ENCODE results near the gene CRYBA4.

Gene CRYBA4

DNA sequence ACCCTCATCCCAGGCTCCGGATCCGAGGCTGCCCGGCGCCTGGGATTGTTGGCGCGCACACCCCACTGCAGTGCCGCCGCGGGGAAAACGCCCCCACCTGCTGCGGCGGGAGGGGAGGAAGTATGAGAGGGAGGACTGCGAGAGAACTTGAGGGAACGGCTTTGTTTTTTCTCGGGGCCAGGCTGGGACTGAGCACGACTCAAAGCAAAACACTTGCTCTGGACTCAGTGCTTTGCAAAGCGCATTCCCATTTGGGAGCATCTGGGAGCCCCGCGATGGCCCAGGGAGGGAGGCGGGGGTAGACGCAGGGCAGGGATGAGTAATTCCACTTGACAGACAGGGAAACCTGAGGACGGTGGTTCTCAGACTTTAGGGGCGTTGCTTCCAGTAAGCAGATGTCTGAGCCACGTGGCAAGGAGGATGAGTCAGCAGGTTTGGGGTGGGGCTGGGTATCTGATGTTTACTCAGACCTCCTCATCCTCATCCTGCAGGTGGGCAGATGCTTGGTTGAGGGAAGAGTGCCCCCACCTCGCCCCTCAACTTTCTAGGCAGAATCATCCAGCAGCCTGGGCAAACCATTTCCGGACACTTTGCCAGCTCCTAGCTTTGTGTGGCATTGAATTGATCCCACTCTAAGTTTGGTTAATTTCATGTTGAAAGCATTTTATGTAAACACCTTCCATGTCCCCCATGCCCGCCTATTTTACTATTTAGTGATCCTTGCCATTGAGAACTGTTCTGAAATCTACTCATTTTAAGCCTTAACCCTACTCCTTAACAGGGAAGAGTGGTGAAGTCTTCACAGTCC, 37.1 kb downstream of the CRYBA4 start:
- peak overlapping the region; percentile 29 for H3K4me3 ChIP-seq (ENCODE audit: control insufficient read depth, low read depth, low read length)

DNA sequence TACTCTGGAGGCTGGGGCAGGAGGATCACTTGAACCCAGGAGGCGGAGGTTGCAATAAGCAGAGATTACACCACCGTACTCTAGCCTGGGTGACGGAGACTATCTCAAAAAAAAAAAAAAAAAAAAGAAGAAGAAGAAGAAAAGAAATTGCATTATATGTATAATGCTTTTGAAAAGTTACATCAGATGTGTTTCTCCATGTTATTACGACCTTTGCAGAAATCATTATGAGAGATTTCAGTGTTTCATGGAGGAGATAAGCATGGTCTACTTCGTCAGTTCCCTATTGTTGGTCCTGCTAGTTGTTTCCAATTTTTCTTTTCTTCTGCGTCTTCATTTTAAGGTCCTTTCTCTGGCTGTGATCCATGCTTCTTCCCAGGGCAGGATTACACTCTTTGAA, 38.6 kb downstream of the CRYBA4 start:
- no peak overlapping the region for H3K4me3 ChIP-seq (ENCODE audit: control insufficient read depth, low read depth, low read length)
- TF ChIP-seq, protein P1, sequence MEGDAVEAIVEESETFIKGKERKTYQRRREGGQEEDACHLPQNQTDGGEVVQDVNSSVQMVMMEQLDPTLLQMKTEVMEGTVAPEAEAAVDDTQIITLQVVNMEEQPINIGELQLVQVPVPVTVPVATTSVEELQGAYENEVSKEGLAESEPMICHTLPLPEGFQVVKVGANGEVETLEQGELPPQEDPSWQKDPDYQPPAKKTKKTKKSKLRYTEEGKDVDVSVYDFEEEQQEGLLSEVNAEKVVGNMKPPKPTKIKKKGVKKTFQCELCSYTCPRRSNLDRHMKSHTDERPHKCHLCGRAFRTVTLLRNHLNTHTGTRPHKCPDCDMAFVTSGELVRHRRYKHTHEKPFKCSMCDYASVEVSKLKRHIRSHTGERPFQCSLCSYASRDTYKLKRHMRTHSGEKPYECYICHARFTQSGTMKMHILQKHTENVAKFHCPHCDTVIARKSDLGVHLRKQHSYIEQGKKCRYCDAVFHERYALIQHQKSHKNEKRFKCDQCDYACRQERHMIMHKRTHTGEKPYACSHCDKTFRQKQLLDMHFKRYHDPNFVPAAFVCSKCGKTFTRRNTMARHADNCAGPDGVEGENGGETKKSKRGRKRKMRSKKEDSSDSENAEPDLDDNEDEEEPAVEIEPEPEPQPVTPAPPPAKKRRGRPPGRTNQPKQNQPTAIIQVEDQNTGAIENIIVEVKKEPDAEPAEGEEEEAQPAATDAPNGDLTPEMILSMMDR (conservative IDR thresholded peaks at IDR 0.05; ENCODE audit: control insufficient read depth, insufficient read depth, low read depth, low read length): no peak
- no peak for DNase-seq (ENCODE audit: low read depth)

More for the DNA sequence above, 37.1 kb downstream of the CRYBA4 start:
- TF ChIP-seq, protein P1 (conservative IDR thresholded peaks at IDR 0.05; ENCODE audit: control insufficient read depth, insufficient read depth, low read depth, low read length): no peak
- peak; percentile 96 for DNase-seq (ENCODE audit: low read depth)

DNA sequence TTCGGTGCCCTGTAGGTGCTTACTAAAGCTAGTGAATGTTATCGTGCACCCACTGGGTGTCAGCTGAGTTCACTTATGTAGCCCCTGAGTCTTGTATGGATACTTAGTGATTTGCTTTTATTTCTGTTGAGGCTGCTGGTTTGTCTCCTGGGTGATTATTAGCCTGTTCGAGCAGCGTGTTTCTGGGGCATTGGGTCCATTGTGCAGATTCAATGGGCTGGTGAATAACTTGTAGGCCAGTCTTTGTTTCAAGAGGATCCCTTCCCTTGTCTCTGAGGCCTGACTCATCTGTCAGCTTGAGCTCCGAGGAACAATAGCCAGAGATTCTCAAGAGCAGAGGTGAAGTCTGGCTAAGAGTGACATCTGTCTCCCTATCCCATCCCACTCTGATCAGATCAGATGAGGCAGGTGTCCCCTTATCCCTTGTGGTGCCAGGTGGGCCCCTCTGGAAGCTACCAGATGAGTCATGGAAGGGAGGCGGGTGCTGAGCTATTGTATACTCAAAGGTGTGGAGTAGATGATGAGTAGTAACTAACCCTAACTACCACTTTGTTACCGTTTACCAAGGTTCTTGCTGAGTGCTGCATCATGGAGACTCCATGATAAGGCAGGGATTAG, 39.3 kb downstream of the CRYBA4 start:
- TF ChIP-seq, protein P1 (conservative IDR thresholded peaks at IDR 0.05; ENCODE audit: control insufficient read depth, insufficient read depth, low read depth, low read length): no peak
- no peak overlapping the region for H3K4me3 ChIP-seq (ENCODE audit: control insufficient read depth, low read depth, low read length)
- no peak for DNase-seq (ENCODE audit: low read depth)

DNA sequence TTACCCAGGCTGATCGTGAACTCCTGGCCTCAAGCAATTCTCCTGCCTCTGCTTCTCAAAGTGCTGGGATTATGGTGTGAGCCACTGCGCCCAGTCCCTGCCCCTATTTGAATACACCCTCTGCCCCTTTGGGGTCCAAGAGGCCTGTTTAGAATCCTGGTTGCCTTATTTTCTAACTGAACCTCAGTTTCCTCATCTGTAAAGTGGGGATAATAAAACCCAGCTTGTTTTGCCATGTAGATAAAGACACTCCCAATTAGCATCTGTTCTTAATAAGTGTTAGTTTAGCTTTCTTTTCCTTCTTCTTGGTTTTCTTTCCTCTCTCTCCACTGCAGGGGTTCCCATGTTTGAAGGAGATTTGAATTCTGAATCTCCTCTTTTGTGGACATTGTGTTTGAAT, 40.4 kb downstream of the CRYBA4 start:
- TF ChIP-seq, protein P1 (conservative IDR thresholded peaks at IDR 0.05; ENCODE audit: control insufficient read depth, insufficient read depth, low read depth, low read length): no peak
- H3K4me3 ChIP-seq (ENCODE audit: control insufficient read depth, low read depth, low read length): no peak overlapping the region
- no peak for DNase-seq (ENCODE audit: low read depth)

DNA sequence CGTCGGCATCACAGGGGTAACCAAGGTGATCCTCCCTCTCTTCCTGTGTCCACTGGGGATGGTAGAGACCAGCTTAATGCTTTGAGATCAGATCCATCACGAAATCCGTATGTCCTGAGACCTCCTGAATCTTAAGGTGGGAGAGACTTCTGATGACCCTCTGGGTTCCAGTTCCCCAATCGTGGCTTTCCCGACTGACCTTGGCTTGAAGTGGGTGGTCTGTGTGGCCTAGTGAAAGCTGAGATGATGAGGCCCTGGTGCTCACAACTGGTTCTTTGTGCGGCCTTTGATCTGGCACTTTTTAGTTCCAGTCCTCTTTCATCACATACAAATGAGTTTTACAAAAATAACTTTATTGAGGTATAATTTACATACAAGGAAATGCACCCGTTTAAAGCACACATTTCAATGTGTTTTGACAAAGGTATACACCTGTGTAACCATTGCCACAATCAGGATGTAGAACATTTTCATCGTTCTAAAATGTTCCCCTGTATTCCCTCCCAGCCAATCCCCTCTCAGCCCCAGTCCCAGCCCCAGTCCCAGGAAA, 41.7 kb downstream of the CRYBA4 start:
- H3K4me3 ChIP-seq (ENCODE audit: control insufficient read depth, low read depth, low read length): no peak overlapping the region
- TF ChIP-seq, protein P1 (conservative IDR thresholded peaks at IDR 0.05; ENCODE audit: control insufficient read depth, insufficient read depth, low read depth, low read length): no peak
- no peak for DNase-seq (ENCODE audit: low read depth)

DNA sequence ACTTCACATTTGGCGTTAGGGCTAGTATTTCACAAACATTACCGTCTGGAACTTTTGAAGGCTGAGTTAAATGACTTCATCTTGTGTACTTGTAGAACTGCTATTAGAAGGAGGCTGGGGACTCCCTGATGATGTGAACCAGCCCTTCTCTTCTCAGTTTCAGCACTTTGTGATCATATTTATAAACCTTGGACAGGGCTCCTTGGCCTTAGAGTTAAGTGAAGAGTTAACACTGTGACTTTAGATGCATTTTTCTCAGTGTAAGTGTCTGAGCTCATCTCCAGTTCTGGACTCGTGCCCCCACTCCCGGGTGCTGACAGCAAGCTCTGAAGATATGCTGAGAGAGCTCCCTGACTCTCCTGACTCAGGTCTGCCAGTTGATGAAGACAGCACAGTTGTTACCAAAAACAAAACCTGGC, 44.1 kb downstream of the CRYBA4 start:
- DNase-seq (ENCODE audit: low read depth): peak; percentile 60
- TF ChIP-seq, protein P1 (conservative IDR thresholded peaks at IDR 0.05; ENCODE audit: control insufficient read depth, insufficient read depth, low read depth, low read length): no peak

More for the DNA sequence above, 44.1 kb downstream of the CRYBA4 start:
- H3K4me3 ChIP-seq (ENCODE audit: control insufficient read depth, low read depth, low read length): no peak overlapping the region
